Astrocyte (in vitro differentiated cells and primary cell): Measurements from ENCODE around the gene ZNF444.

Experiments used
- EZH2 ChIP-seq: IDR thresholded peaks from 2 replicates; pipeline ENCODE4 v1.6.1; 2012; ENCODE audit warnings: mild to moderate bottlenecking, low read length, inconsistent platforms; ENCODE audit not compliant: insufficient read depth
- TF ChIP-seq, protein P1 (sequence below): IDR thresholded peaks from 2 replicates; pipeline ENCODE4 v1.5.1; 2011; ENCODE audit warnings: low read depth, mild to moderate bottlenecking, inconsistent platforms, low read length, moderate library complexity; ENCODE audit not compliant: insufficient read depth

DNA sequence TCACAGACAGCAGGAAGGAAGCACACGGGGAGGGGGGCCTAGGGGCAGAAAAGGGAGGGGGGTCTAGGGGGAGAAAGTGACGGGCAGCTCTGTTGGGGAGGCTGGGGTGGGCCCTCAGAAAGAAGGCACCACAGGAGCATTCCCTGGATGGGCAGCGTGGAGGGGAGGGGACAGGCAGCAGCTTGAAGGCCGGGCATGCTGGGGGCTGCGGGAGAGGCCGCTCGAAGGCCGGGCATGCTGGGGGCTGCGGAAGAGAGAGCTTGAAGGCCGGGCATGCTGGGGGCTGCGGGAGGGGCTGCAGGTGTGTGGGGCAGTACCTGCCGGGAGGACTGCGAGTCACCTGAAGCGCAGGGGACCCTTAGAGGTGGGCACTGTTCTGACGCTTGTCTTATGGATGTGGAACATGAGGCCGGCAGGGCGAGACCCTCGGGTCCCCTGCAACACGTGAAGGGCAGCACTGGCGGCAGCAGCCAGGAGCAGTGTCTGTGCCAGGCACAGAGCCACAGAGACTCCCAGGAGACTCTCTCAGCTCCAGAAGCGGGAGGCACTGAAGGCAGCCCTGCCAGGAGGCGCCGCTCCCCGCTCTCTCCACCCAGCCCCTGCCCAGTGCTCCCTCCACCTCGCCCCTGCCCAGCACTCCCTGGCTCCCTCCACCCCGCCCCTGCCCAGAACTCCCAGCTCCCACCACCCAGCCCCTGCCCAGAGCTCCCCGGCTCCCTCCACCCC, 33.3 kb upstream of the ZNF444 start:
- TF ChIP-seq, protein P1, sequence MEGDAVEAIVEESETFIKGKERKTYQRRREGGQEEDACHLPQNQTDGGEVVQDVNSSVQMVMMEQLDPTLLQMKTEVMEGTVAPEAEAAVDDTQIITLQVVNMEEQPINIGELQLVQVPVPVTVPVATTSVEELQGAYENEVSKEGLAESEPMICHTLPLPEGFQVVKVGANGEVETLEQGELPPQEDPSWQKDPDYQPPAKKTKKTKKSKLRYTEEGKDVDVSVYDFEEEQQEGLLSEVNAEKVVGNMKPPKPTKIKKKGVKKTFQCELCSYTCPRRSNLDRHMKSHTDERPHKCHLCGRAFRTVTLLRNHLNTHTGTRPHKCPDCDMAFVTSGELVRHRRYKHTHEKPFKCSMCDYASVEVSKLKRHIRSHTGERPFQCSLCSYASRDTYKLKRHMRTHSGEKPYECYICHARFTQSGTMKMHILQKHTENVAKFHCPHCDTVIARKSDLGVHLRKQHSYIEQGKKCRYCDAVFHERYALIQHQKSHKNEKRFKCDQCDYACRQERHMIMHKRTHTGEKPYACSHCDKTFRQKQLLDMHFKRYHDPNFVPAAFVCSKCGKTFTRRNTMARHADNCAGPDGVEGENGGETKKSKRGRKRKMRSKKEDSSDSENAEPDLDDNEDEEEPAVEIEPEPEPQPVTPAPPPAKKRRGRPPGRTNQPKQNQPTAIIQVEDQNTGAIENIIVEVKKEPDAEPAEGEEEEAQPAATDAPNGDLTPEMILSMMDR = no peak
- TF ChIP-seq EZH2 = no peak
